IMR-90 (cell line): ENCODE data around the gene H2BK1. TPM values are rescaled to one million over a fixed set of nuclear protein-coding genes. Genes with fewer than 3 reads are reported as not detected.

Experiments used
- ATAC-seq: fragments of 200-7000 bp; cut with Tn5 transposase; 2 replicates; pipeline ENCODE4 v1.9.1; 2020; ENCODE audit warnings: low read depth, mild to moderate bottlenecking, moderate library complexity
- BruUV-seq: library from RNA; stranded (reverse); fragments of 400-500 nt; replicated peaks from 2 replicates; lab custom pipeline; 2021; lab: Mats Ljungman, UMichigan
- CTCF ChIA-PET: fragments of 300-600 bp; formaldehyde crosslinking; extraction: SDS; loops from one replicate; lab custom pipeline; 2021; ENCODE audit warnings: antibody characterized with exemption; lab: Yijun Ruan, JAX
- POLR2A ChIA-PET: fragments of 300-600 bp; sonication (Branson Sonifier 250); formaldehyde crosslinking; loops from one replicate; lab custom pipeline; 2022; ENCODE audit warnings: antibody characterized with exemption; ENCODE audit not compliant: unreplicated experiment; lab: Charles Lee
- DNase-seq: peaks from one replicate; pipeline ENCODE4 v3.0.0; 2013
- H2AFZ ChIP-seq: replicated peaks from 2 replicates; pipeline ENCODE3; 2013; ENCODE audit warnings: low read length, mild to moderate bottlenecking; ENCODE audit not compliant: poor library complexity
- H2AK5ac ChIP-seq: 2 replicates; pipeline ENCODE4 v1.6.1; 2013; ENCODE audit warnings: low read depth, low read length, inconsistent platforms
- H2AK9ac ChIP-seq: replicated peaks from 2 replicates; pipeline ENCODE3; 2013; ENCODE audit warnings: mild to moderate bottlenecking, low read depth, low read length, moderate library complexity; ENCODE audit not compliant: poor library complexity
- H2BK120ac ChIP-seq: 2 replicates; pipeline ENCODE4 v1.6.1; 2013; ENCODE audit warnings: low read depth, low read length, inconsistent platforms
- H2BK15ac ChIP-seq: 3 replicates; pipeline ENCODE4 v1.6.1; 2013; ENCODE audit warnings: low read depth, low read length, inconsistent platforms
- H2BK20ac ChIP-seq: 2 replicates; pipeline ENCODE4 v1.6.1; 2013; ENCODE audit warnings: low read depth, mild to moderate bottlenecking, inconsistent platforms, low read length, moderate library complexity
- H2BK5ac ChIP-seq: 2 replicates; pipeline ENCODE4 v1.6.1; 2013; ENCODE audit warnings: mild to moderate bottlenecking, low read depth, low read length, inconsistent platforms; ENCODE audit not compliant: poor library complexity, severe bottlenecking
- H3K14ac ChIP-seq: replicated peaks from 2 replicates; pipeline ENCODE4 v1.6.1; 2013; ENCODE audit warnings: low read depth, low read length, inconsistent platforms
- H3K18ac ChIP-seq: 2 replicates; pipeline ENCODE4 v1.6.1; 2013; ENCODE audit warnings: low read depth, low read length, control low read depth
- H3K23ac ChIP-seq: 2 replicates; pipeline ENCODE4 v1.6.1; 2013; ENCODE audit warnings: low read depth, low read length, inconsistent platforms
- H3K27ac ChIP-seq: 2 replicates; pipeline ENCODE4 v1.5.1; 2013; ENCODE audit warnings: mild to moderate bottlenecking, control low read depth, low read length; ENCODE audit not compliant: insufficient read depth
- H3K27me3 ChIP-seq: 2 replicates; pipeline ENCODE4 v1.6.1; 2013; ENCODE audit warnings: low read length; ENCODE audit not compliant: control insufficient read depth, insufficient read depth
- H3K36me3 ChIP-seq: 2 replicates; pipeline ENCODE4 v1.6.1; 2013; ENCODE audit warnings: low read length, mixed read lengths; ENCODE audit not compliant: control insufficient read depth, insufficient read depth
- H3K4ac ChIP-seq: 2 replicates; pipeline ENCODE4 v1.6.1; 2013; ENCODE audit warnings: low read depth, low read length, inconsistent platforms
- H3K4me1 ChIP-seq: 2 replicates; pipeline ENCODE4 v1.6.1; 2013; ENCODE audit warnings: low read length, mixed read lengths; ENCODE audit not compliant: control insufficient read depth, insufficient read depth
- H3K4me2 ChIP-seq: 2 replicates; pipeline ENCODE4 v1.6.1; 2013; ENCODE audit warnings: low read depth, mild to moderate bottlenecking, control low read depth, low read length, moderate library complexity
- H3K4me3 ChIP-seq: 2 replicates; pipeline ENCODE4 v1.5.1; 2013; ENCODE audit warnings: low read depth, mild to moderate bottlenecking, control low read depth, low read length, moderate library complexity; ENCODE audit not compliant: insufficient read depth
- H3K56ac ChIP-seq: 2 replicates; pipeline ENCODE4 v1.6.1; 2013; ENCODE audit warnings: low read length, inconsistent platforms; ENCODE audit not compliant: insufficient read depth; ENCODE audit errors: extremely low read depth
- H3K79me1 ChIP-seq, 2 experiments: 2 replicates each; pipeline ENCODE4 v1.6.1; 2013; ENCODE audit warnings: low read length in 2 of 2, inconsistent platforms in 1 of 2, low read depth in 1 of 2
- H3K9ac ChIP-seq: 2 replicates; pipeline ENCODE4 v1.6.1; 2013; ENCODE audit warnings: low read depth, low read length, control low read depth
- H3K9me1 ChIP-seq: 2 replicates; pipeline ENCODE4 v1.6.1; 2013; ENCODE audit warnings: low read length, inconsistent platforms; ENCODE audit not compliant: insufficient read depth
- H3K9me3 ChIP-seq: 2 replicates; pipeline ENCODE4 v1.6.1; 2013; ENCODE audit warnings: low read length; ENCODE audit not compliant: control insufficient read depth, insufficient read depth
- H4K20me1 ChIP-seq: 2 replicates; pipeline ENCODE4 v1.6.1; 2013; ENCODE audit warnings: low read length, inconsistent platforms; ENCODE audit not compliant: insufficient read depth
- H4K5ac ChIP-seq: 2 replicates; pipeline ENCODE4 v1.6.1; 2013; ENCODE audit warnings: mild to moderate bottlenecking, low read depth, low read length, control low read depth
- H4K8ac ChIP-seq, 2 experiments: 2 replicates each; pipeline ENCODE4 v1.6.1; 2013; ENCODE audit warnings: low read depth in 2 of 2, low read length in 2 of 2, control low read depth in 1 of 2, inconsistent platforms in 1 of 2
- H4K91ac ChIP-seq: 2 replicates; pipeline ENCODE4 v1.6.1; 2013; ENCODE audit warnings: low read depth, low read length, inconsistent platforms; ENCODE audit not compliant: insufficient read depth
- BHLHE40 ChIP-seq: fragments of 150-350 bp; IDR thresholded peaks from 2 replicates; pipeline ENCODE4 v1.6.1; 2016; ENCODE audit warnings: mild to moderate bottlenecking, low read depth, low read length
- CEBPB ChIP-seq: IDR thresholded peaks from 2 replicates; pipeline ENCODE4 v1.6.1; 2012; ENCODE audit warnings: low read depth, low read length, improper control_type of control experiment
- MXI1 ChIP-seq: IDR thresholded peaks from 2 replicates; pipeline ENCODE4 v1.6.1; 2012; ENCODE audit warnings: low read depth, mild to moderate bottlenecking, low read length, moderate library complexity, borderline replicate concordance
- WGBS, 2 experiments: methylation state at CpG; one replicate each; pipeline versions ENCODE4 v1.1.5 to v1.1.7; 2013; ENCODE audit warnings: missing lambda C conversion rate in 2 of 2; ENCODE audit not compliant: insufficient read length in 1 of 2; ENCODE audit errors: extremely low coverage in 2 of 2; 5-methylcytosine and 5-hydroxymethylcytosine counted together
- dilution Hi-C: fragments of 300-500 bp; cut with HindIII; formaldehyde crosslinking; loops from one replicate; pipeline ENCODE4 v1.14.3; 2018; ENCODE audit warnings: low sequenced_read_pairs; ENCODE audit not compliant: unreplicated experiment
- in situ Hi-C: fragments of 300-500 bp; cut with MboI; formaldehyde crosslinking; loops from 3 replicates; pipeline ENCODE4 v1.14.3; 2019; ENCODE audit warnings: low sequenced_read_pairs, inconsistent platforms, mixed read lengths
- intact Hi-C: fragments of 100-400 bp; cut with micrococcal nuclease; formaldehyde crosslinking; loops from 2 replicates; pipeline ENCODE4 v1.10.0; 2022
- polyA plus RNA-seq, 3 experiments: library from polyadenylated mRNA; depleted of rRNA; stranded (reverse); fragments of >200 nt; gene quantifications; 2 replicates each; pipeline ENCODE4 v1.2.3, GENCODE V29; 2012; ENCODE audit warnings: low replicate concordance in 1 of 3
- total RNA-seq: library from RNA; depleted of rRNA; stranded (reverse); fragments of >200 nt; gene quantifications from 2 replicates; pipeline ENCODE4 v1.2.3, GENCODE V29; 2012
- TF ChIP-seq, protein P1 (sequence below): fragments of 150-350 bp; IDR thresholded peaks from 2 replicates; pipeline ENCODE4 v1.6.1; 2017; ENCODE audit warnings: mild to moderate bottlenecking, antibody characterized with exemption, low read length, low read depth

H2BK1 gene
- total and polyA plus RNA-seq, 2 of the 4 experiments (the other 2 are of a cell fraction): not detected

DNA sequence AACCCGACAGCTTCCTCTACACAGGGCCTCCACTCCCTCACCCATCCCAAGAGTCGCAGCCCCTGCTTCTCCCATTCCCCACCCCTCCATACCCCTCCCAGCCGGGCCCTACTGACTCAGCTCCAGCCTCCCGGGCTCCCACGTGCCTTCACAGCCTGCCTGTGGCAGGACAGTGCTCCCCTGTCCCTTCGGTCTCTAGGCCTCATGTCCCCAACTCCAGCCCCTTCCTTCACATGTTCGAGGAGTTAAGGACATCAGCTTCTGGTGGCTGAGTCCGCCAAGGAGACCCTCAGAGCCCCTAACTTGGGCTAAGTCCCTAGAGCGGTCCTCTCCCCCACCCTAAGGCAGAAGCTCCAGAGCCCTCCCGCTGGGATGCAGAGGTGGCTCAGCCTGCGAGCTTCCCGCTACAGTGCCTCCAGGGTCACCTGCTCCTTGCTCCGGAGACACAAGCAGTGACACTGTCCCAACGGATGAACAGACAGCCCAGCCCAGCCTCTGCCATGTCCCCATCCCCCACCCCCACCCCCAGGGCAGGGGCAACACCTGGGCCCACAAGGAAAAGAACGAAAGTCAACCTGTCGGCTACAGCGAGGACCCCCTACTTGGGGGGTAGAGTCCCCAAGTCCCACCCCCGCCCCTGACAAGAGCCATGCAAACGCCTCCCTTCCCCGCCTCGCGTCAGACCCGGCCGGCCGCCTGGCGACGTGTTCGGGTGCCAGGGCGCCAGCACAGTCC is 37.5 kb upstream of the H2BK1 start:
- no peaks in the 10 kb centered on the region for H3K27me3 ChIP-seq
- H4K8ac ChIP-seq: peak overlapping the region; percentile 46 to 88; a peak in 3 of 4 replicates
- peak overlapping the region; percentile 98 for H3K14ac ChIP-seq
- peaks cover 12 to 75% of the 10 kb centered on the region in 2 experiments for H3K79me1 ChIP-seq
- peak overlapping the region; percentile 56 for H3K4me3 ChIP-seq
- intact Hi-C loops (loop anchor here (1.0 kb wide), 1 partner anchor 56 kb away; no protein-coding TSS in a partner anchor), in situ Hi-C loops (no loop called here), dilution Hi-C loops (no loop called here)
- 0 out of 2 replicates have a peak, but pooled peaks cover 3% of the 10 kb centered on the region for H3K36me3 ChIP-seq
- peak overlapping the region; percentile 90; the same call in 1 of the 2 replicates for H2BK120ac ChIP-seq
- peak overlapping the region; percentile 99 for H3K23ac ChIP-seq
- H3K18ac ChIP-seq: peak overlapping the region; percentile 63
- ATAC-seq: peak; percentile 2; the same call in 1 of the 2 replicates
- BruUV-seq: no TSS peak
- H3K4me2 ChIP-seq: peak overlapping the region; percentile 96
- peak overlapping the region; percentile 94 for H3K4ac ChIP-seq
- H3K27ac ChIP-seq: peak overlapping the region; percentile 88
- DNase-seq: no peak
- H2BK5ac ChIP-seq: peak overlapping the region; percentile 69
- peak overlapping the region; percentile 99 for H2AFZ ChIP-seq
- CTCF ChIA-PET: interaction anchor here (1.8 kb wide), 1 partner anchor 63 kb away, joined by 4 read pairs; no protein-coding TSS in a partner anchor
- H4K20me1 ChIP-seq: peaks cover 15% of the 10 kb centered on the region
- WGBS, 2 experiments: 0% methylated on average over 1 of the region's 29 CpGs; no CpG with 5 or more reads in 1 of the 2 experiments
- POLR2A ChIA-PET: interaction anchor here (1.1 kb wide), 1 partner anchor 21 kb away, joined by 4 read pairs; the partner anchor contains the start of gene ABCF2
- TF ChIP-seq CEBPB (no peak), BHLHE40 (peak; percentile 40; the same call in 1 of the 2 replicates), MXI1 (peak; percentile 31; the same call in 1 of the 2 replicates)
- TF ChIP-seq, protein P1, sequence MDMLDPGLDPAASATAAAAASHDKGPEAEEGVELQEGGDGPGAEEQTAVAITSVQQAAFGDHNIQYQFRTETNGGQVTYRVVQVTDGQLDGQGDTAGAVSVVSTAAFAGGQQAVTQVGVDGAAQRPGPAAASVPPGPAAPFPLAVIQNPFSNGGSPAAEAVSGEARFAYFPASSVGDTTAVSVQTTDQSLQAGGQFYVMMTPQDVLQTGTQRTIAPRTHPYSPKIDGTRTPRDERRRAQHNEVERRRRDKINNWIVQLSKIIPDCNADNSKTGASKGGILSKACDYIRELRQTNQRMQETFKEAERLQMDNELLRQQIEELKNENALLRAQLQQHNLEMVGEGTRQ: peak; percentile 51; the same call in 1 of the 2 replicates
- peak overlapping the region; percentile 87 for H2AK5ac ChIP-seq
- peak overlapping the region; percentile 79; the same call in 2 of the 3 replicates for H2BK15ac ChIP-seq
- peak overlapping the region; percentile 95 for H2AK9ac ChIP-seq
- H3K4me1 ChIP-seq: peaks cover 43% of the 10 kb centered on the region
- H3K9me3 ChIP-seq: no peaks in the 10 kb centered on the region
- H2BK20ac ChIP-seq: no peak overlapping the region; the same call in 1 of the 2 replicates
- peak overlapping the region; percentile 92 for H3K9ac ChIP-seq
- peak overlapping the region; percentile 70; the same call in 1 of the 2 replicates for H4K5ac ChIP-seq
- peak overlapping the region; percentile 95 for H4K91ac ChIP-seq
- peaks cover 14% of the 10 kb centered on the region for H3K9me1 ChIP-seq
- peak overlapping the region; percentile 63; the same call in 1 of the 2 replicates for H3K56ac ChIP-seq
